Measurements from ENCODE around the gene CEP112.
"Not testable (repeated sequence)": the region's sequence is repeated elsewhere in the genome, so short reads cannot be mapped to it uniquely, and the experiment has no call there.

The CEP112 gene

DNA sequence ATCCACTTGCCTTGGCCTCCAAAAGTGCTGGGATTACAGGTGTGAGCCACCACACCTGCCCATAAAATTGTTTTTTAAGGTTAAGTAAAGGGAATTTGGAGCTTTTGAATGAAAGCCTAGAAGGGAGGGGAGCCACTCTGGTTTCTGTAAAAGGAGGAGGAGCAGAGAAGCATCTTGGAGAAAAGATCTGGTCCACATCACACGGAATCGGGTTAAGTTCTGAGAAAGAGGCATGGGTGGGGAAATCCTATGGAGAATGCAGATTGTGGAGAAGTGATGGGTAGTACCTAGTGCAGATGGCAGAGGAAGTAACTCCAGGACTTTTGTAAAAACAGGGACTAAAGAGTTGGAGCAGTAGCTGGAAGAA is 18.3 kb upstream of the CEP112 start:
- no peak for DNase-seq

GRCh38 chr17:66207936-66208335 is 16.0 kb upstream of the CEP112 start:
- no peak for DNase-seq

GRCh38 chr17:66203274-66204015 is 11.5 kb upstream of the CEP112 start:
- no peak for DNase-seq

DNA sequence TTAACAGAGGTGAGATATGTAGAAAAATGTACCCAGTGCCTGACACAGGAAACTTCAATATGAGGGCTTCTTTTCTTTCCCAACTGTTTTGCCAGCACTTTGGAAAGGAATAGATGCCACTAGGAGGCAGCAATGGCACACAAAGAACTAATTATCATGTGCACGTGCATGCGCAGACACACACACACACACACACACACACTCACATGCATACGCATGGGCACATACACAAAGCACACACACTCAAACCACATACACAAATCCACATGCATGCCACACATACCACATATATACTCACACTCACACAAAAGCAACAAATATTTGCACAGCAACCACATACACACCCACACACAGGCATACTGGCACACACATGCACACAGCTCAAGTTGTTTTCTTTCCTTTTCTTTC is 8.8 kb upstream of the CEP112 start:
- DNase-seq = peak; percentile 77 to 91

GRCh38 chr17:66198242-66198641 is 6.3 kb upstream of the CEP112 start:
- no peak for DNase-seq

- DNase-seq = no peak
These were observed 400 bp upstream of the CEP112 start for GRCh38 chr17:66192378-66192687.

DNA sequence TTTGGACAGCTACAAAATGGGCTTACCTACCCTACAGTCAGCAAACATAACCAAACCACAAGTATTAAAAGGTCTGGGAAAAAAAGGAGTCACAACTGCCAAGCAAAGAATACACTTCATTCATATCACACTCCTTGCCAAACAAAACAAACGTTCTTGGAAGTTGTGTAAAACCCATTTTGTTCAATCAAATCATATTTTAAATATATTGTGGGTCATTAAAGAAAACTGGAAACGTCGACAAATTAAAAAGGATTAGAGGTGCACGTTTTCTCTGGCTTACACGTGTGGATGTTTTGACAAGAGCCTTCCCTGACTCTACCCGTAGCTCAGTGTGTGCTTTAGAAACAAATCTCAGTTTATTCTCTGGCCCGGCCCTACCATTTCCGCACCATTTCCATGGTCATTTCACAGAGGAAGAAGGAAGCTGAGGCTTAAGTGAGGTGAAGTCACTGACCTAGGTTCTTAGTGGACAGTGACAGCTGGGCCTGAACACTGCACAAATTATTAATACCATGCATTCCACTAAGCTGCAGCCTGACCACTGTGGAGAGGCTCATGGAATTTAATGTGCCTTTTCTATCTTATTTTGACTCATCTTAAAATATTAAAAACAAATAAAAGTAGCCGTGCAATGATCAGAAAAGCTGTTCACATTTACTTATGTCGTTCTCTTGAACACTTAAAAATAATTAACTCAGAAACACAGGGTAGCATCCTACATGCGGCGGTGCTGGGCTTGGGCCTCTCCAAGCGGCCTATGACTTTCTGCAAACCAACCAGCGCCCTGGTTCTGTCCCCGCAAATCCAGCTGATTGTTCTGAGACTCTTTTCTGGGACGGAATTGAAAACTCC is 968 bp downstream of the CEP112 start:
- no peak for DNase-seq

GRCh38 chr17:66187718-66188117 is 4.2 kb downstream of the CEP112 start:
- DNase-seq = no peak

DNA sequence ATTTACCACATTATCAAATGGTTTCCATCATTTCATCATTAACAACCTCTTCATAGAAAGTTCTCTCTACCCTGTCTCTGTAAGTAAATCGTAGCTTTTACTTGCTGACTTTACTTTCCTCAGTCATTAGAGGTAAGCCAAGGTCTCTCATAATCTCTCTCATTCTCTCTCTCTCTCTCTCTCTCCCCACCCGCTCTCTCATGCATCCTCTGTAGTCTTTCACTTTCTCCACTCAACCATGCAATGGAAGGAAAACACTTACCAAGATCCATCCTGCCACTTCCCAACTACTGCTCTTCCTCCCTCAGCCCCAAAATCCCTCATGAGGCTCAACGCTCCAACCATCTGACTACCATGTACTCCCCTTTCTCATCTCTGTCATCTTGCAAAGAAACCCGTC is 6.1 kb downstream of the CEP112 start:
- DNase-seq = no peak

DNA sequence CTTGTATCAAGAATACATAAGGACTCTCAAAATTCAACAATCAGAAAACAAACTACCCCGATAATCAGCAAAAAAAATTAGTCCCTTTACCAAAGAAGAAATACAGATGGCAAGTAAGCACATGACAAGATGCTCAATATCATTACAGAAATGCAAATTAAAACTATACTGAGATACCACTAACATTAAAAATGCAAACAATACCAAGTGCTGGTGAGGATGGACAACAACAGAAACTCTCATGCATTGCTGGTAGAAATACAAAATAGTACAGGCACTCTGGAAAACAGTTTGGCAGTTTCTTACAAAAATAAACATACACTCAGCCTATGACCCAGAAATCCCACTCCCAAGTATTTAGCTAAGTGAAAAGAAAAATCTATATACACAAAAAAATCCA is 7.5 kb downstream of the CEP112 start:
- DNase-seq = no peak

- DNase-seq = no peak
These were observed 8.4 kb downstream of the CEP112 start for GRCh38 chr17:66183529-66183928.

DNA sequence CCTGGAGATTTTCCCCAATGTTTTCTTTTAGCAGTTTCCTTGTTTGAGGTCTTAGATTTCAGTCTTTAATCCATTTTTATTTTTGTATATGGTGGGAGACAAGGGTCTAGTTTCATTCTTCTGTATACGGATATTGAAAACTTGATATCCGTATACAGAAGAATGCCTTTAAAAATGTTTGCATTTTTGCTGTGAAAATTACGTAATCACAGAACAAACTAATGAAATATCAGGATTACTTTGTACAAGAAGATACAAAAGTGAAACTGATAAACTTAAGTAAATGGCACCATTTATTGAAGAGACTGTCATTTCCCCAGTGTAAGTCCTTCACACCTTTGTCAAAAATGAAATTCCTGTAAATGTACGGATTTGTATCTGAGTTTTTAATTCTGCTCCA is 13.3 kb downstream of the CEP112 start:
- DNase-seq = no peak

DNA sequence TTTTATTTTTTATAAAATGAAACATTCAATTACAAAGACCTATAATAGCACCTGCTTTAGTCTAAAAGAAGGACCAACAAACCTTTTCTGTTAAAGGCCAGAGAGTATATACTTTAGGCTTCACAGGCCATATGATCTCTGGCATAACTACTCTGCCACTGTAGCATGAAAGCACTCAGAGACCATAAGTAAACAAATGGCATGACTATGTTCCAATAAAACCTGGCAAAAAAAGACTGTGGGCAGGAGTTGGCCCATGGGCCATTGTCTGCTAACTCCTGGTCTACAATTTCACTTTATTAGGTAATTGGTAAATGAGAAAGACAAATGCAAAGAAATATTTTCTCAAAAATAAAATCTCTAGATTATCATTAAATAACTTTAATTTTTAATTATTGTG is 14.9 kb downstream of the CEP112 start:
- peak; percentile 58 to 88 for DNase-seq

- peak in 1 of 2 experiments; percentile 34 for DNase-seq
These were observed 16.0 kb downstream of the CEP112 start for GRCh38 chr17:66175892-66176291.

GRCh38 chr17:66172691-66173223 is 19.2 kb downstream of the CEP112 start:
- DNase-seq = no peak

DNA sequence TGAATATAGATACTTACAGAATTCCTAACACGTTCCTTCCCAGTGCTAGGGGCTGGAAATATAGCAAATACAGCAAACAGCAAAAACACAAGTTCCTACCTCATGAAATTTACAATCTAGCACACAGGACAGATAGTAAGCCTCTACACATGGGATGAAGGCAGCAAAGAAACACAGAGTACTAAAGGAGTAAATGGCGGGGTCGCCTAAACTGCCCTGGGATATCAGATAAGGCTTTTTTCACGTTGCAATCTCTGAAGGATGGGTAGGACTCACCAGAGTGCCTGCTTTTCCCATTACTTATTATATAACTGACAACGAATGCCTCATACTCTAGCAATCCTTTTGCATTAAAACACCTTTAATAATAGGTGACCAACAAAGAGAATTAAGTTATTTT is 19.8 kb downstream of the CEP112 start:
- DNase-seq = no peak

DNA sequence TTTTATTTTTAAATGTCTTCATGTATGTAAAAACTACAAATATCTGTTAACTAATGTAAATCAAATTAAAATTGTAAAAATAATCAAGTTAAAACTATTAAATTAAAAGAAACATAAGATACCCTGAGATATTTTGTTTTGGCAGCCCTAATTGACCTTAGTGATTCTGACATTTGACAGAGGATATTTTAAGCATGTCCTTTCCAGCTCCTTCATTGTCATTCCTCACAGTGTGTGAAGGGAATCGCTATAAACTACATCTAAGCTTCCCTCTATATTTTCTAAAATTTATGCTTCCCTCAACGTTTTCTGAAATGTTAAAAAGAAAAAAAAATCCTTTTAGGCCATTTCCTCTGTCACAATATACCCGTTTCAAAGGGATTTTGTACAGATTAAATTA is 20.2 kb downstream of the CEP112 start:
- no peak for DNase-seq

DNA sequence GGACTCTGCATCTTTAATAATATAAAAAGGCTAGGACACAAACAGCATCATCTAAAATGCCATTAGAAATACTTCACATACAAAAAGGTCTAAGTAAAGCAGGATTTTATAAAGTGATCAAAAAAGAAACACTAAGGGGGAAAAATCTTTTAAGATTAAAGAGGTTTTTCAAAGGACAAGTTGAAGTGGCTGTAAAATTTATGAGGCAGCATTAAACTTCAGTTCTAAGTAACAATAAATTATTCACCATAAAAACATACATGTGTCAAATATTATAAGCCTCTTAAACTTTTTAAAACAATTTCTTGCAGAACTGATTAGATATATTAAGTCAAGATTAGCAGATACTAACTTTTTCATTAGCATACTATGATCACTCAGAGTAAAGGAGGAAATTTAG is 20.8 kb downstream of the CEP112 start:
- no peak for DNase-seq

DNA sequence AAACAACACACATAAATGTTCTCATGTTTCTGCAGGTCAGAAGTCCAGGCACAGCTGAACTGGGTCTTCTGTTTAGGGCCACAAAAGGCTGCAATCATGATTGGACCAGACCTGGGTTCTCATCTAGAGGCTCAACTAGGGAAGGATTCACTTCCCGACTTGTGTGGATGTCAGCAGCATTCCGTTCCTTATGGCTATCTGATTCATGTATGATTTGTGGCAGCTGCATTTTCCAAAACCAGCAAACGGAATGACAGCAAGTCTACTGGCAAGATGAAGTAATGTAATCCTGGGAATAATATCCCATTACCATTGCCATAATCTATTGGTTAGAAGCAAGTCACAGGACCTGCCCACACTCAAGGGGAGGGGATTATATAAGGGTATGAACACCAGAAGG is 22.1 kb downstream of the CEP112 start:
- DNase-seq = no peak

DNA sequence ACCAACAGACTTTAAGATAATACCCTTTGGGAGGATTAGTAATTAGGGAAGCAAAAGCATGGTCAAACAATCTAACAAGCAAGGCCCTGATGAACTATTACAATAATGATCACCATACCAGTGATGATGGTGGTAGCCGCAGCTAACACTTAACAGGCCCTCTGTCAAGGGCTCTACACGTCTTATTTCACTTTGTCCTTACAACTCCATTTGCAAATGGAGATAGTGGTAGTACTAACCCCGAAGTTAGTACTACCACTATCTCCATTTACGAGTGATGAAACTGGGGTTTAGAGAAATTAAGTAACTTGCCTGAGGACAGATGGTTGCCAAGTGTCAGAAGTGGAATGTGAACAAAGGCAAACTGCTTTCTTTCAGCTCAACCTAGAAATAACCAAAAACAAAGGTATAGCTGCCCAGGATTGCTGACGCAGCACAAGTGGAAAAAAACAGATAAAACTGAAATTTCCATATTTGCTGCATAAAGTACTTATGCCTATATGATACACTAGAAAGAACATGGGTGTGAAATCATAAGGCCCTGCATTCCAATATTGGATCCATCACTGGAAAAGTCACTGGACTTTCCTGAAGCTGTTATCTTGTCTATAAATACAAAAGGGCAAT is 24.6 kb downstream of the CEP112 start:
- DNase-seq = no peak

DNA sequence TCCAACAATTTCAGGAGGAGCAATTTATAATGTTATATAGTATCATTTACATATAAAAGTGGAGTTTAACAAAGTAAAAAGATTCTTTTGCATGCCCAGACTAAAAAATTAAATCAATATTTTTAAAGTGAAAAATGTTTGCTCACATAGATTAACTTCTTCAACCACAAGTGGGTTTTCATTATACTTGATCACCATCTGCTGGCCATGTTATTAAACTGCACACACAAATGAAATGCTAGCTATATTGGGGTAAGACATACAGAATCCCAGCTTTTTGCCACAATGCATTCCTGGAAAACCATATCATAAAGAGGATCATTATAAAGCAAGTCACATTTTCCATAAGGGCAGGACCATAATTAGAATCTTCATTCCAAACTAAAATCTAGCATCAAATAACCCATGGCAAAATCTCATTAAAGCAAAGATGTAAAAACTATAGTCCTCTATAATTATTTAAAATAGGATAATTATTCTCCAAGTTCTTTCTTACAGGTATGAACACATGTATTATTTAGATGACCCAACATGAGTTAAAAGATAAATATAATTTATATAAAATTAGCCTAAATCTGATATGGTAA is 26.3 kb downstream of the CEP112 start:
- peak; percentile 35 to 60 for DNase-seq

- DNase-seq = not testable (repeated sequence)
These were observed 36.9 kb downstream of the CEP112 start for GRCh38 chr17:66155055-66155454.

GRCh38 chr17:66152756-66153155 is 39.2 kb downstream of the CEP112 start:
- DNase-seq = no peak
